Lower lobe of right lung (tissue), 2 donors: Measurements from ENCODE around the gene MAP2K2. TPM values are rescaled to one million over a fixed set of nuclear protein-coding genes. Genes with fewer than 3 reads are reported as not detected.
"Not testable (repeated sequence)": the region's sequence is repeated elsewhere in the genome, so short reads cannot be mapped to it uniquely, and the experiment has no call there.

Experiments
- ATAC-seq, 2 donors: fragments of 200-7000 bp; cut with Tn5 transposase; one replicate each; pipeline ENCODE4 v1.9.1; 2020 to 2022; ENCODE audit warnings: mild to moderate bottlenecking in 2 of 2, moderate library complexity in 2 of 2
- DNase-seq: peaks from one replicate; pipeline ENCODE4 v3.0.0-alpha.2; 2020
- H3K27ac ChIP-seq: fragments of 200-600 bp; one replicate; pipeline ENCODE4 v1.8.0; 2022
- H3K27me3 ChIP-seq: fragments of 200-600 bp; one replicate; pipeline ENCODE4 v1.8.0; 2022; ENCODE audit warnings: low read depth
- H3K36me3 ChIP-seq: fragments of 200-600 bp; one replicate; pipeline ENCODE4 v1.8.0; 2022; ENCODE audit warnings: mild to moderate bottlenecking
- H3K4me1 ChIP-seq: fragments of 200-600 bp; one replicate; pipeline ENCODE4 v1.8.0; 2022
- H3K4me3 ChIP-seq: fragments of 200-600 bp; one replicate; pipeline ENCODE4 v1.8.0; 2022; ENCODE audit warnings: mild to moderate bottlenecking
- H3K9me3 ChIP-seq: fragments of 200-600 bp; one replicate; pipeline ENCODE4 v1.8.0; 2022
- CTCF ChIP-seq: fragments of 200-600 bp; IDR thresholded peaks from one replicate; pipeline ENCODE4 v1.8.0; 2022; ENCODE audit warnings: antibody characterized with exemption, mild to moderate bottlenecking
- intact Hi-C: fragments of 100-400 bp; cut with DNase I; formaldehyde crosslinking; loops from one replicate; pipeline ENCODE4 v1.11.0; 2022
- total RNA-seq: library from RNA; stranded (reverse); fragmentation: NEBNext Ultra II Directional; extraction: Animal tissue kit (Norgen Biotek cat#: 25700); gene quantifications from one replicate; pipeline ENCODE4 v1.2.1, GENCODE V29; 2021
- donor health status: DM: no; HTN: yes; CAD: no; lungs with severe emphysema.

MAP2K2 gene
- total RNA-seq, 1 donor from 2014 or later = 125 TPM

- DNase-seq (no peak), ATAC-seq (no peak)
- TF ChIP-seq CTCF = no peak
- H3K36me3 ChIP-seq = no peaks in the 10 kb centered on the region
- intact Hi-C loops = no loop called here
- H3K4me1 ChIP-seq = peaks cover 7% of the 10 kb centered on the region
- H3K4me3 ChIP-seq = no peak overlapping the region
- H3K9me3 ChIP-seq = no peaks in the 10 kb centered on the region
- H3K27ac ChIP-seq = no peak overlapping the region
- peaks cover 20% of the 10 kb centered on the region for H3K27me3 ChIP-seq
These were observed 20.8 kb upstream of the MAP2K2 start for GRCh38 chr19:4144666-4145249.

- intact Hi-C loops, H3K27ac ChIP-seq, ATAC-seq: not testable (repeated sequence)
These were observed 19.0 kb upstream of the MAP2K2 start for GRCh38 chr19:4142916-4143315.

GRCh38 chr19:4140237-4140711 is 16.4 kb upstream of the MAP2K2 start:
- DNase-seq (peak; percentile 56), ATAC-seq (peak; percentile 92 to 94)
- peaks cover 7% of the 10 kb centered on the region for H3K4me1 ChIP-seq
- no peak overlapping the region for H3K4me3 ChIP-seq
- TF ChIP-seq CTCF = peak; percentile 55
- H3K36me3 ChIP-seq = no peaks in the 10 kb centered on the region
- H3K9me3 ChIP-seq = no peaks in the 10 kb centered on the region
- intact Hi-C loops = no loop called here
- no peak overlapping the region for H3K27ac ChIP-seq
- no peaks in the 10 kb centered on the region for H3K27me3 ChIP-seq

More at GRCh38 chr19:4142916-4143315, 19.0 kb upstream of the MAP2K2 start:
- H3K4me1 ChIP-seq, H3K36me3 ChIP-seq, H3K9me3 ChIP-seq, DNase-seq, H3K4me3 ChIP-seq: not testable (repeated sequence)
- peaks cover 18% of the 10 kb centered on the region for H3K27me3 ChIP-seq

GRCh38 chr19:4139614-4140236 is 15.8 kb upstream of the MAP2K2 start:
- intact Hi-C loops = no loop called here
- no peak overlapping the region for H3K27ac ChIP-seq
- peak; percentile 81 for TF ChIP-seq CTCF
- H3K9me3 ChIP-seq = no peaks in the 10 kb centered on the region
- DNase-seq (peak; percentile 89), ATAC-seq (peak; percentile 95 to 97)
- peaks cover 7% of the 10 kb centered on the region for H3K4me1 ChIP-seq
- H3K27me3 ChIP-seq = no peaks in the 10 kb centered on the region
- no peaks in the 10 kb centered on the region for H3K36me3 ChIP-seq
- no peak overlapping the region for H3K4me3 ChIP-seq

- H3K4me3 ChIP-seq = no peak overlapping the region
- no peak for TF ChIP-seq CTCF
- no peaks in the 10 kb centered on the region for H3K36me3 ChIP-seq
- DNase-seq (no peak), ATAC-seq (no peak)
- no peak overlapping the region for H3K27ac ChIP-seq
- H3K9me3 ChIP-seq = no peaks in the 10 kb centered on the region
- peaks cover 7% of the 10 kb centered on the region for H3K4me1 ChIP-seq
- no peaks in the 10 kb centered on the region for H3K27me3 ChIP-seq
- intact Hi-C loops = no loop called here
These were observed 14.5 kb upstream of the MAP2K2 start for GRCh38 chr19:4138445-4138844.

GRCh38 chr19:4136680-4137088 is 12.8 kb upstream of the MAP2K2 start:
- Histone ChIP-seq H3K9me3 (no peaks in the 10 kb centered on the region), H3K36me3 (no peaks in the 10 kb centered on the region), H3K4me1 (peaks cover 7% of the 10 kb centered on the region), H3K27ac (no peak overlapping the region), H3K27me3 (no peaks in the 10 kb centered on the region), H3K4me3 (no peak overlapping the region)
- DNase-seq (no peak), ATAC-seq (no peak)
- intact Hi-C loops = no loop called here
- no peak for TF ChIP-seq CTCF

GRCh38 chr19:4135386-4135785 is 11.5 kb upstream of the MAP2K2 start:
- intact Hi-C loops, H3K9me3 ChIP-seq, DNase-seq, ATAC-seq, H3K27me3 ChIP-seq, H3K36me3 ChIP-seq, H3K4me1 ChIP-seq, H3K27ac ChIP-seq, H3K4me3 ChIP-seq: not testable (repeated sequence)
